CD1c-positive myeloid dendritic cell (primary cell): ENCODE data around the gene FGFR1OP2.
"Not testable (repeated sequence)": the region's sequence is repeated elsewhere in the genome, so short reads cannot be mapped to it uniquely, and the experiment has no call there.

Source experiments
- DNase-seq: peaks from one replicate; pipeline ENCODE4 v3.0.0-alpha.2; 2016; ENCODE audit errors: extremely low spot score

FGFR1OP2 gene

GRCh38 chr12:26941215-26941594 is 2.9 kb downstream of the FGFR1OP2 start:
- peak; percentile 14 for DNase-seq

GRCh38 chr12:26948309-26948708 is 10.0 kb downstream of the FGFR1OP2 start:
- DNase-seq, result no peak

GRCh38 chr12:26953447-26953846 is 15.2 kb downstream of the FGFR1OP2 start:
- peak; percentile 85 for DNase-seq

- peak; percentile 25 for DNase-seq
These were observed 15.8 kb downstream of the FGFR1OP2 start for GRCh38 chr12:26954027-26954426.

- DNase-seq, result not testable (repeated sequence)
These were observed 23.1 kb downstream of the FGFR1OP2 start for GRCh38 chr12:26961391-26961790.

GRCh38 chr12:26961803-26962202 is 23.5 kb downstream of the FGFR1OP2 start:
- DNase-seq, result no peak

- DNase-seq, result no peak
These were observed 25.1 kb downstream of the FGFR1OP2 start for GRCh38 chr12:26963413-26963812.

- DNase-seq, result no peak
These were observed 28.6 kb downstream of the FGFR1OP2 start for GRCh38 chr12:26966842-26967241.

GRCh38 chr12:26970136-26970535 is 31.9 kb downstream of the FGFR1OP2 start:
- DNase-seq, result no peak

- DNase-seq, result peak; percentile 8
These were observed 33.7 kb downstream of the FGFR1OP2 start for GRCh38 chr12:26971963-26972362.

GRCh38 chr12:26976687-26977086 is 38.4 kb downstream of the FGFR1OP2 start:
- DNase-seq, result peak; percentile 33

- no peak for DNase-seq
These were observed 40.5 kb downstream of the FGFR1OP2 start for GRCh38 chr12:26978801-26979200.

- DNase-seq, result no peak
These were observed 41.5 kb downstream of the FGFR1OP2 start for GRCh38 chr12:26979733-26980132.

GRCh38 chr12:26982866-26983265 is 44.6 kb downstream of the FGFR1OP2 start:
- DNase-seq, result no peak

GRCh38 chr12:26987634-26988424 is 49.6 kb downstream of the FGFR1OP2 start:
- DNase-seq, result peak; percentile 70

GRCh38 chr12:26988703-26989102 is 50.4 kb downstream of the FGFR1OP2 start:
- no peak for DNase-seq

- no peak for DNase-seq
These were observed 51.6 kb downstream of the FGFR1OP2 start for GRCh38 chr12:26989873-26990272.

- DNase-seq, result no peak
These were observed 53.6 kb downstream of the FGFR1OP2 start for GRCh38 chr12:26991826-26992225.

GRCh38 chr12:26994109-26994508 is 55.8 kb downstream of the FGFR1OP2 start:
- no peak for DNase-seq

- no peak for DNase-seq
These were observed 57.4 kb downstream of the FGFR1OP2 start for GRCh38 chr12:26995706-26996105.

- DNase-seq, result no peak
These were observed 58.7 kb downstream of the FGFR1OP2 start for GRCh38 chr12:26997003-26997402.

GRCh38 chr12:27000961-27001360 is 62.7 kb downstream of the FGFR1OP2 start:
- DNase-seq, result no peak

- DNase-seq, result peak; percentile 27
These were observed 63.4 kb downstream of the FGFR1OP2 start for GRCh38 chr12:27001663-27002062.

GRCh38 chr12:27002141-27002540 is 63.9 kb downstream of the FGFR1OP2 start:
- no peak for DNase-seq
